ENCODE data around the gene RSU1. TPM values are rescaled to one million over a fixed set of nuclear protein-coding genes. Genes with fewer than 3 reads are reported as not detected.

The RSU1 gene
- total and polyA plus RNA-seq, 10 of the 15 experiments (the other 5 are each of a cell fraction or from before 2014, with no cell fraction given), result 49.2 to 139 (median 81.3) TPM

GRCh38 chr10:16632996-16633395 lies 184.2 kb downstream of the RSU1 start:
- Histone ChIP-seq H2AFZ (ENCODE audit: control insufficient read depth, low read depth, low read length) (no peak overlapping the region), H3K4me2 (ENCODE audit: control insufficient read depth, insufficient read depth) (no peak overlapping the region), H3K27ac (ENCODE audit: control insufficient read depth, insufficient read depth) (no peak overlapping the region), H3K4me1 (ENCODE audit: control insufficient read depth, insufficient read depth, low read length) (no peaks in the 10 kb centered on the region), H3K79me2 (ENCODE audit: control insufficient read depth, insufficient read depth, low read length) (no peaks in the 10 kb centered on the region), H3K27me3 (replicated peaks in 1 of 2; ENCODE audit: control insufficient read depth in 2 of 2, insufficient read depth in 2 of 2, low read length in 1 of 2) (no peaks in the 10 kb centered on the region), H3K36me3 (ENCODE audit: control insufficient read depth in 2 of 2, insufficient read depth in 2 of 2, low read length in 1 of 2) (no peaks in the 10 kb centered on the region), H3K9me3 (replicated peaks; ENCODE audit: control insufficient read depth, insufficient read depth, low read length) (no peaks in the 10 kb centered on the region), H4K20me1 (ENCODE audit: control insufficient read depth, insufficient read depth) (no peaks in the 10 kb centered on the region), H3K9ac (ENCODE audit: control insufficient read depth, insufficient read depth, low read length) (no peak overlapping the region), H3K4me3 (no peak overlapping the region)
- ChIA-PET SMC1A (ENCODE audit: uncharacterized antibody, unreplicated experiment) (no interaction called here), CTCF (no interaction called here), RAD21 (ENCODE audit: unreplicated experiment) (no interaction called here), POLR2A (no interaction called here)
- WGBS (ENCODE audit: insufficient coverage, insufficient replicate concordance, low lambda C conversion rate, missing lambda C conversion rate), result 83% methylated on average over 5 of the region's 5 CpGs
- intact Hi-C loops (cut with micrococcal nuclease; ENCODE audit: unreplicated experiment) (no loop called here), in situ Hi-C loops (cut with MboI) (no loop called here)
- TF ChIP-seq STAT3 (IDR thresholded peaks at IDR 0.05; ENCODE audit: low read depth, low read length) (no peak), POLR2AphosphoS5 (IDR thresholded peaks at IDR 0.05; ENCODE audit: low read length) (no peak), CEBPB (IDR thresholded peaks at IDR 0.05; ENCODE audit: borderline replicate concordance in 1 of 2, low read depth in 2 of 2, low read length in 2 of 2) (no peak), SIN3A (IDR thresholded peaks at IDR 0.05; ENCODE audit: low read depth, low read length) (no peak), SMARCA5 (IDR thresholded peaks at IDR 0.05) (no peak), BHLHE40 (IDR thresholded peaks at IDR 0.05; ENCODE audit: borderline replicate concordance in 1 of 2, low read depth in 2 of 2, low read length in 1 of 2) (no peak), GATAD2B (conservative IDR thresholded peaks at IDR 0.05; ENCODE audit: low read depth) (no peak)
- ATAC-seq, result no peak
- no peak for FAIRE-seq
- BruUV-seq (replicated peaks), result no TSS peak
- no peak for DNase-seq (ENCODE audit: low read depth, low spot score)

- POLR2A ChIA-PET, result no interaction called here
- no peaks in the 10 kb centered on the region for H3K4me1 ChIP-seq (ENCODE audit: control insufficient read depth, insufficient read depth, low read length)
- no peak overlapping the region for H3K4me2 ChIP-seq (ENCODE audit: control insufficient read depth, insufficient read depth)
- no peaks in the 10 kb centered on the region for H3K27me3 ChIP-seq (replicated peaks in 1 of 2; ENCODE audit: control insufficient read depth in 2 of 2, insufficient read depth in 2 of 2, low read length in 1 of 2)
- no peak overlapping the region for H3K27ac ChIP-seq (ENCODE audit: control insufficient read depth, insufficient read depth)
- RAD21 ChIA-PET (ENCODE audit: unreplicated experiment), result no interaction called here
- no peak overlapping the region for H2AFZ ChIP-seq (ENCODE audit: control insufficient read depth, low read depth, low read length)
- FAIRE-seq, result no peak
- H3K9ac ChIP-seq (ENCODE audit: control insufficient read depth, insufficient read depth, low read length), result no peak overlapping the region
- ATAC-seq, result no peak
- H3K4me3 ChIP-seq, result no peak overlapping the region
- CTCF ChIA-PET, result no interaction called here
- in situ Hi-C loops (cut with MboI) (no loop called here), intact Hi-C loops (cut with micrococcal nuclease; ENCODE audit: unreplicated experiment) (no loop called here)
- 76% methylated on average over 5 of the region's 5 CpGs for WGBS (ENCODE audit: insufficient coverage, insufficient replicate concordance, low lambda C conversion rate, missing lambda C conversion rate)
- H4K20me1 ChIP-seq (ENCODE audit: control insufficient read depth, insufficient read depth), result no peaks in the 10 kb centered on the region
- BruUV-seq (replicated peaks), result no TSS peak
- H3K9me3 ChIP-seq (replicated peaks; ENCODE audit: control insufficient read depth, insufficient read depth, low read length), result no peaks in the 10 kb centered on the region
- no peak for DNase-seq (ENCODE audit: low read depth, low spot score)
- no peaks in the 10 kb centered on the region for H3K79me2 ChIP-seq (ENCODE audit: control insufficient read depth, insufficient read depth, low read length)
- SMC1A ChIA-PET (ENCODE audit: uncharacterized antibody, unreplicated experiment), result no interaction called here
- no peaks in the 10 kb centered on the region for H3K36me3 ChIP-seq (ENCODE audit: control insufficient read depth in 2 of 2, insufficient read depth in 2 of 2, low read length in 1 of 2)
- TF ChIP-seq RUNX3 (IDR thresholded peaks at IDR 0.05; ENCODE audit: low read length), result no peak
- TF ChIP-seq NFYB (IDR thresholded peaks at IDR 0.05; ENCODE audit: insufficient read depth, low read depth, low read length), result no peak
- TF ChIP-seq, protein P1, sequence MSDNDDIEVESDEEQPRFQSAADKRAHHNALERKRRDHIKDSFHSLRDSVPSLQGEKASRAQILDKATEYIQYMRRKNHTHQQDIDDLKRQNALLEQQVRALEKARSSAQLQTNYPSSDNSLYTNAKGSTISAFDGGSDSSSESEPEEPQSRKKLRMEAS (IDR thresholded peaks at IDR 0.05; ENCODE audit: low read depth, low read length), result no peak
- no peak for TF ChIP-seq CHD2 (IDR thresholded peaks at IDR 0.05; ENCODE audit: borderline replicate concordance, low read depth, low read length)
- no peak for TF ChIP-seq KAT2A (conservative IDR thresholded peaks at IDR 0.05; ENCODE audit: control insufficient read depth, low read depth, low read length)
- TF ChIP-seq ELK1 (IDR thresholded peaks at IDR 0.05; ENCODE audit: low read depth, low read length), result no peak
- no peak for TF ChIP-seq MXI1 (IDR thresholded peaks at IDR 0.05; ENCODE audit: low read depth, low read length)
- no peak for TF ChIP-seq MTA2 (IDR thresholded peaks at IDR 0.05; ENCODE audit: low read depth)
- TF ChIP-seq TAF1 (IDR thresholded peaks at IDR 0.05; ENCODE audit: borderline replicate concordance, low read depth, low read length), result no peak
- no peak for TF ChIP-seq IKZF1 (conservative IDR thresholded peaks at IDR 0.05)
- TF ChIP-seq TCF12 (IDR thresholded peaks at IDR 0.05; ENCODE audit: low read depth, low read length), result no peak
- no peak for TF ChIP-seq IKZF2 (IDR thresholded peaks at IDR 0.05)
- TF ChIP-seq NFIC (IDR thresholded peaks at IDR 0.05; ENCODE audit: low read depth, low read length), result no peak
Observed at GRCh38 chr10:16626697-16627096, 190.5 kb downstream of the RSU1 start.
